Karpas-422 (cell line): Measurements from ENCODE around the gene COL4A2. TPM values are rescaled to one million over a fixed set of nuclear protein-coding genes. Genes with fewer than 3 reads are reported as not detected.

Experiments
- DNase-seq: peaks from one replicate; pipeline ENCODE4 v3.0.0-alpha.2; 2015
- H2AFZ ChIP-seq: fragments of 200-600 bp; sonication (generic); 2 replicates; pipeline ENCODE4 v1.6.1; 2014; ENCODE audit warnings: antibody characterized with exemption, low read length, mixed read lengths
- H3K27ac ChIP-seq: fragments of 200-600 bp; sonication (generic); 2 replicates; pipeline ENCODE4 v1.5.1; 2014; ENCODE audit warnings: mild to moderate bottlenecking, low read length, moderate library complexity
- H3K27me3 ChIP-seq: fragments of 200-600 bp; sonication (generic); 2 replicates; pipeline ENCODE4 v1.6.1; 2014; ENCODE audit warnings: low read length, mixed read lengths
- H3K36me3 ChIP-seq: fragments of 200-600 bp; sonication (generic); 2 replicates; pipeline ENCODE4 v1.6.1; 2014; ENCODE audit warnings: low read length, mixed read lengths; ENCODE audit not compliant: insufficient read depth
- H3K4me1 ChIP-seq: fragments of 200-600 bp; sonication (generic); 2 replicates; pipeline ENCODE4 v1.6.1; 2014; ENCODE audit warnings: mild to moderate bottlenecking, low read length, mixed read lengths
- H3K4me2 ChIP-seq: fragments of 200-600 bp; sonication (generic); 2 replicates; pipeline ENCODE4 v1.6.1; 2014; ENCODE audit warnings: low read length, low read depth, mild to moderate bottlenecking; ENCODE audit not compliant: poor library complexity, severe bottlenecking
- H3K4me3 ChIP-seq: fragments of 200-600 bp; sonication (generic); 2 replicates; pipeline ENCODE4 v1.5.1; 2014; ENCODE audit warnings: mild to moderate bottlenecking, antibody characterized with exemption, low read length, mixed read lengths
- H3K79me2 ChIP-seq: fragments of 200-600 bp; sonication (generic); 2 replicates; pipeline ENCODE4 v1.6.1; 2014; ENCODE audit warnings: mild to moderate bottlenecking, low read length, mixed read lengths
- H3K9ac ChIP-seq: fragments of 200-600 bp; sonication (generic); 2 replicates; pipeline ENCODE4 v1.6.0; 2014; ENCODE audit warnings: low read length
- H3K9me2 ChIP-seq: fragments of 200-600 bp; sonication (generic), shearing (Covaris generic); replicated peaks from 2 replicates; pipeline ENCODE4 v1.6.0; 2014; ENCODE audit warnings: mild to moderate bottlenecking, low read length, moderate library complexity; ENCODE audit not compliant: insufficient read depth
- H3K9me3 ChIP-seq: fragments of 300-700, 200-600 bp; sonication (generic); 2 replicates; pipeline ENCODE4 v1.6.1; 2014; ENCODE audit warnings: low read length, mixed read lengths
- H4K20me1 ChIP-seq: fragments of 200-600 bp; sonication (generic); 2 replicates; pipeline ENCODE4 v1.6.1; 2014; ENCODE audit warnings: mild to moderate bottlenecking, antibody characterized with exemption, low read length, low read depth; ENCODE audit not compliant: insufficient read depth
- total RNA-seq: library from RNA; depleted of rRNA; stranded (reverse); fragments of >200 nt; shearing (Covaris generic); gene quantifications from 2 replicates; pipeline ENCODE4 v1.2.3, GENCODE V29; 2014; ENCODE audit warnings: low replicate concordance

Gene COL4A2
- total RNA-seq, 1 experiment from 2014 or later = not detected

- H3K4me3 ChIP-seq = no peak overlapping the region
- no peak overlapping the region for H2AFZ ChIP-seq
- H3K4me1 ChIP-seq = peaks cover 25% of the 10 kb centered on the region
- H3K4me2 ChIP-seq = no peak overlapping the region
- H3K9me2 ChIP-seq = no peaks in the 10 kb centered on the region
- no peaks in the 10 kb centered on the region for H3K36me3 ChIP-seq
- no peaks in the 10 kb centered on the region for H3K9me3 ChIP-seq
- no peaks in the 10 kb centered on the region for H3K27me3 ChIP-seq
- H3K9ac ChIP-seq = no peak overlapping the region
- H3K79me2 ChIP-seq = no peaks in the 10 kb centered on the region
- no peak overlapping the region for H3K27ac ChIP-seq
- peaks cover 10% of the 10 kb centered on the region; the same call in 1 of the 2 replicates for H4K20me1 ChIP-seq
- no peak for DNase-seq
Observed at GRCh38 chr13:110474713-110475112, 167.6 kb downstream of the COL4A2 start.

- H3K4me1 ChIP-seq = peaks cover 25% of the 10 kb centered on the region
- H3K9me3 ChIP-seq = no peaks in the 10 kb centered on the region
- no peaks in the 10 kb centered on the region for H3K27me3 ChIP-seq
- H3K36me3 ChIP-seq = no peaks in the 10 kb centered on the region
- peaks cover 10% of the 10 kb centered on the region; the same call in 1 of the 2 replicates for H4K20me1 ChIP-seq
- no peak for DNase-seq
- no peaks in the 10 kb centered on the region for H3K79me2 ChIP-seq
- H3K9ac ChIP-seq = no peak overlapping the region
- no peak overlapping the region for H2AFZ ChIP-seq
- no peaks in the 10 kb centered on the region for H3K9me2 ChIP-seq
- H3K4me2 ChIP-seq = no peak overlapping the region
- no peak overlapping the region for H3K27ac ChIP-seq
- no peak overlapping the region for H3K4me3 ChIP-seq
Observed at GRCh38 chr13:110475117-110475516, 168.0 kb downstream of the COL4A2 start.

- Histone ChIP-seq H3K9me2 (no peaks in the 10 kb centered on the region), H2AFZ (no peak overlapping the region), H3K9ac (no peak overlapping the region), H3K4me3 (no peak overlapping the region), H3K27ac (no peak overlapping the region), H4K20me1 (peaks cover 10% of the 10 kb centered on the region; the same call in 1 of the 2 replicates), H3K27me3 (no peaks in the 10 kb centered on the region), H3K9me3 (no peaks in the 10 kb centered on the region), H3K79me2 (no peaks in the 10 kb centered on the region), H3K4me1 (peaks cover 24% of the 10 kb centered on the region), H3K4me2 (no peak overlapping the region), H3K36me3 (no peaks in the 10 kb centered on the region)
- DNase-seq = no peak
Observed at GRCh38 chr13:110475550-110476219, 168.6 kb downstream of the COL4A2 start.

DNA sequence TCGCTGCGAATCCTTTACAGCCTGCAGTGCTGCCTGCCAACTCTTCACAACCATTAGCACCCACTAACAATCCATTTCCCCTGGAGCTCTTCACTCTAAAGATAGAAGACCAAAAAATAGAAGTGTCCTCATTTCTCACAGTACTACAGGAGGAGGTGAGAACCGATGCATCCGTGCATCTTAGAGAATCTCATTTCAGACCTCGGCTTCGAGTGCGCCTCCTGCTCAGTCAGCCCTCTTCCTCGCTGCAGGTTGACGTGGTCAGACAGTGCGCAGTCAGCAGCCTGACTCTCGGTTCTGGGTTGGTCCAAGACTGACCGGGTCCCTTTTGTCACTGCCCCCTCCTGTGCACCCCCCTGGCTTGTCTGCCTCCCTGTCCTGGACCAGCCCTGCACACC lies 169.1 kb downstream of the COL4A2 start:
- Histone ChIP-seq H3K27ac (no peak overlapping the region), H3K9me3 (no peaks in the 10 kb centered on the region), H3K4me1 (peaks cover 19% of the 10 kb centered on the region), H3K27me3 (no peaks in the 10 kb centered on the region), H4K20me1 (peaks cover 9% of the 10 kb centered on the region; the same call in 1 of the 2 replicates), H3K9me2 (no peaks in the 10 kb centered on the region), H3K4me3 (no peak overlapping the region), H3K36me3 (no peaks in the 10 kb centered on the region), H3K79me2 (no peaks in the 10 kb centered on the region), H3K4me2 (no peak overlapping the region), H3K9ac (no peak overlapping the region), H2AFZ (no peak overlapping the region)
- no peak for DNase-seq

DNA sequence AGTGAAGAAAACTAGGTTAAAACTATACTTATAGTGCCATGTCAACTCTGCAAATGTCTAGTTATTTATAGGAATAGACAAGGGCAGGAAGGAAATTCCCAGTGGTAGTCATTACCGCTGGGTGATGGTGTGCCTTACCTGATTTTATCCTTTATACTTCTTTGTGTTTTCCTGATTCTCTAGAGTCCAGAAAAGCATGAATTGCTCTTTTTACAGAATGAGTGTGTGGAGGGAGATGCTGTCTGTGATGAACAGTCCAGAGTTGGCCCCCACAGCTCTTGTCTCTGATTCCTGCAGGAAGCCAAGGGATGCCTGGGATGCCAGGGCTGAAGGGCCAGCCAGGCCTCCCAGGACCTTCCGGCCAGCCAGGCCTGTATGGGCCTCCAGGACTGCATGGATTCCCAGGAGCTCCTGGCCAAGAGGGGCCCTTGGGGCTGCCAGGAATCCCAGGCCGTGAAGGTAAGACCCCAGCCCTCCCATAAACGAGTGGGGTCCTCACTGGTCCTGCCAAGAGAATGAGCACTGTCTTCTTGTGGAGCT lies 170.7 kb downstream of the COL4A2 start:
- H3K9ac ChIP-seq = no peak overlapping the region
- no peak for DNase-seq

GRCh38 chr13:110478405-110479214 lies 171.5 kb downstream of the COL4A2 start:
- no peak overlapping the region for H2AFZ ChIP-seq

More for the DNA sequence above, 170.7 kb downstream of the COL4A2 start:
- Histone ChIP-seq H3K9me3 (no peaks in the 10 kb centered on the region), H2AFZ (no peak overlapping the region), H3K79me2 (no peaks in the 10 kb centered on the region), H3K4me3 (no peak overlapping the region), H3K36me3 (no peaks in the 10 kb centered on the region), H3K9me2 (no peaks in the 10 kb centered on the region), H3K27me3 (0 out of 2 replicates have a peak, but pooled peaks cover 2% of the 10 kb centered on the region), H3K4me2 (no peak overlapping the region), H4K20me1 (0 out of 2 replicates have a peak, but pooled peaks cover 4% of the 10 kb centered on the region), H3K4me1 (peaks cover 4% of the 10 kb centered on the region), H3K27ac (no peak overlapping the region)

GRCh38 chr13:110479215-110479545 lies 172.1 kb downstream of the COL4A2 start:
- no peak overlapping the region for H3K4me2 ChIP-seq
- no peak overlapping the region for H3K4me3 ChIP-seq
- H3K4me1 ChIP-seq = no peaks in the 10 kb centered on the region
- no peak for DNase-seq
- no peak overlapping the region for H3K9ac ChIP-seq
- no peaks in the 10 kb centered on the region for H3K36me3 ChIP-seq
- H3K9me3 ChIP-seq = no peaks in the 10 kb centered on the region
- no peak overlapping the region for H2AFZ ChIP-seq
- H3K27ac ChIP-seq = no peak overlapping the region
- H3K79me2 ChIP-seq = no peaks in the 10 kb centered on the region
- 0 out of 2 replicates have a peak, but pooled peaks cover 2% of the 10 kb centered on the region for H3K27me3 ChIP-seq
- H4K20me1 ChIP-seq = 0 out of 2 replicates have a peak, but pooled peaks cover 4% of the 10 kb centered on the region
- H3K9me2 ChIP-seq = no peaks in the 10 kb centered on the region

More at GRCh38 chr13:110478405-110479214, 171.5 kb downstream of the COL4A2 start:
- H3K79me2 ChIP-seq = no peaks in the 10 kb centered on the region
- H3K4me1 ChIP-seq = no peaks in the 10 kb centered on the region
- no peak for DNase-seq
- H3K36me3 ChIP-seq = no peaks in the 10 kb centered on the region
- H3K4me2 ChIP-seq = no peak overlapping the region
- no peak overlapping the region for H3K9ac ChIP-seq
- H3K9me2 ChIP-seq = no peaks in the 10 kb centered on the region
- H3K9me3 ChIP-seq = no peaks in the 10 kb centered on the region
- 0 out of 2 replicates have a peak, but pooled peaks cover 4% of the 10 kb centered on the region for H4K20me1 ChIP-seq
- no peak overlapping the region for H3K4me3 ChIP-seq
- H3K27me3 ChIP-seq = 0 out of 2 replicates have a peak, but pooled peaks cover 2% of the 10 kb centered on the region
- H3K27ac ChIP-seq = no peak overlapping the region

- H3K4me1 ChIP-seq = no peaks in the 10 kb centered on the region
- H3K9ac ChIP-seq = no peak overlapping the region
- H3K9me2 ChIP-seq = no peaks in the 10 kb centered on the region
- H3K27me3 ChIP-seq = 0 out of 2 replicates have a peak, but pooled peaks cover 2% of the 10 kb centered on the region
- H2AFZ ChIP-seq = no peak overlapping the region
- no peaks in the 10 kb centered on the region for H3K9me3 ChIP-seq
- 0 out of 2 replicates have a peak, but pooled peaks cover 4% of the 10 kb centered on the region for H4K20me1 ChIP-seq
- no peaks in the 10 kb centered on the region for H3K36me3 ChIP-seq
- H3K27ac ChIP-seq = no peak overlapping the region
- H3K4me3 ChIP-seq = no peak overlapping the region
- H3K79me2 ChIP-seq = no peaks in the 10 kb centered on the region
- no peak for DNase-seq
- no peak overlapping the region for H3K4me2 ChIP-seq
Observed at GRCh38 chr13:110479648-110480047, 172.6 kb downstream of the COL4A2 start.
